Neural progenitor cell (in vitro differentiated cells): ENCODE results near the gene TRIM28. TPM values are rescaled to one million over a fixed set of nuclear protein-coding genes. Genes with fewer than 3 reads are reported as not detected.

Experiments used
- DNase-seq: peaks from one replicate; pipeline ENCODE4 v3.0.0-alpha.2; 2016; ENCODE audit warnings: low spot score
- H2AFZ ChIP-seq: fragments of 200-600 bp; sonication (generic); replicated peaks from 2 replicates; pipeline ENCODE4 v1.6.1; 2016; ENCODE audit warnings: antibody characterized with exemption
- H3F3A ChIP-seq: fragments of 200-600 bp; sonication (generic); 2 replicates; pipeline ENCODE4 v1.6.1; 2016; ENCODE audit warnings: antibody characterized with exemption, low read depth
- H3K27ac ChIP-seq: fragments of 200-600 bp; sonication (generic); 2 replicates; pipeline ENCODE4 v1.5.1; 2016; ENCODE audit warnings: mild to moderate bottlenecking
- H3K27me3 ChIP-seq: fragments of 200-600 bp; sonication (generic); 2 replicates; pipeline ENCODE4 v1.6.1; 2016; ENCODE audit warnings: mild to moderate bottlenecking, moderate library complexity
- H3K36me3 ChIP-seq: fragments of 200-600 bp; sonication (generic); 2 replicates; pipeline ENCODE4 v1.5.1; 2016
- H3K4me1 ChIP-seq: fragments of 200-600 bp; sonication (generic); 2 replicates; pipeline ENCODE4 v1.6.1; 2016; ENCODE audit warnings: mixed run types
- H3K4me2 ChIP-seq: fragments of 200-600 bp; sonication (generic); 2 replicates; pipeline ENCODE4 v1.6.1; 2016
- H3K4me3 ChIP-seq: fragments of 200-600 bp; sonication (generic); 2 replicates; pipeline ENCODE4 v1.5.1; 2016
- H3K79me2 ChIP-seq: fragments of 200-600 bp; sonication (generic); 2 replicates; pipeline ENCODE4 v1.6.1; 2016; ENCODE audit warnings: low read depth
- H3K9ac ChIP-seq: fragments of 200-600 bp; sonication (generic); 2 replicates; pipeline ENCODE4 v1.6.1; 2016
- H3K9me3 ChIP-seq: fragments of 200-600 bp; sonication (generic); 2 replicates; pipeline ENCODE4 v1.5.1; 2016; ENCODE audit warnings: low read depth
- H4K20me1 ChIP-seq: fragments of 200-600 bp; sonication (generic); 2 replicates; pipeline ENCODE4 v1.6.1; 2016; ENCODE audit warnings: low read depth
- H3K27ac Mint-ChIP-seq: 3 replicates; pipeline ENCODE4 v1.8.0; 2021; ENCODE audit warnings: mixed read lengths
- H3K27me3 Mint-ChIP-seq: 2 replicates; pipeline ENCODE4 v1.8.0; 2022; ENCODE audit warnings: low read depth, mild to moderate bottlenecking, inconsistent platforms, moderate library complexity, mixed read lengths; ENCODE audit not compliant: insufficient read depth
- H3K36me3 Mint-ChIP-seq: 3 replicates; pipeline ENCODE4 v1.8.0; 2021; ENCODE audit warnings: mixed read lengths
- H3K4me1 Mint-ChIP-seq: 3 replicates; pipeline ENCODE4 v1.8.0; 2021; ENCODE audit warnings: mixed read lengths
- H3K4me3 Mint-ChIP-seq: 3 replicates; pipeline ENCODE4 v1.8.0; 2021; ENCODE audit warnings: mild to moderate bottlenecking, moderate library complexity, mixed read lengths
- H3K9me3 Mint-ChIP-seq: 3 replicates; pipeline ENCODE4 v1.8.0; 2020; ENCODE audit warnings: mixed read lengths
- EZH2 ChIP-seq: fragments of 200-600 bp; sonication (generic); IDR thresholded peaks from 2 replicates; pipeline ENCODE4 v1.6.1; 2017; ENCODE audit warnings: antibody characterized with exemption, mild to moderate bottlenecking, moderate library complexity
- EZH2phosphoT487 ChIP-seq: fragments of 200-600 bp; sonication (generic); IDR thresholded peaks from 2 replicates; pipeline ENCODE4 v1.6.1; 2017; ENCODE audit warnings: antibody characterized with exemption
- total RNA-seq: library from RNA; depleted of rRNA; stranded (reverse); fragments of >200 nt; gene quantifications from 2 replicates; pipeline ENCODE4 v1.2.3, GENCODE V29; 2015; ENCODE audit warnings: low replicate concordance
- TF ChIP-seq, protein P1 (sequence below): fragments of 200-600 bp; sonication (generic); IDR thresholded peaks from 2 replicates; pipeline ENCODE4 v1.5.1; 2017; ENCODE audit warnings: antibody characterized with exemption, mild to moderate bottlenecking

Gene TRIM28
- total RNA-seq, 1 donor from 2014 or later: 390 TPM

DNA sequence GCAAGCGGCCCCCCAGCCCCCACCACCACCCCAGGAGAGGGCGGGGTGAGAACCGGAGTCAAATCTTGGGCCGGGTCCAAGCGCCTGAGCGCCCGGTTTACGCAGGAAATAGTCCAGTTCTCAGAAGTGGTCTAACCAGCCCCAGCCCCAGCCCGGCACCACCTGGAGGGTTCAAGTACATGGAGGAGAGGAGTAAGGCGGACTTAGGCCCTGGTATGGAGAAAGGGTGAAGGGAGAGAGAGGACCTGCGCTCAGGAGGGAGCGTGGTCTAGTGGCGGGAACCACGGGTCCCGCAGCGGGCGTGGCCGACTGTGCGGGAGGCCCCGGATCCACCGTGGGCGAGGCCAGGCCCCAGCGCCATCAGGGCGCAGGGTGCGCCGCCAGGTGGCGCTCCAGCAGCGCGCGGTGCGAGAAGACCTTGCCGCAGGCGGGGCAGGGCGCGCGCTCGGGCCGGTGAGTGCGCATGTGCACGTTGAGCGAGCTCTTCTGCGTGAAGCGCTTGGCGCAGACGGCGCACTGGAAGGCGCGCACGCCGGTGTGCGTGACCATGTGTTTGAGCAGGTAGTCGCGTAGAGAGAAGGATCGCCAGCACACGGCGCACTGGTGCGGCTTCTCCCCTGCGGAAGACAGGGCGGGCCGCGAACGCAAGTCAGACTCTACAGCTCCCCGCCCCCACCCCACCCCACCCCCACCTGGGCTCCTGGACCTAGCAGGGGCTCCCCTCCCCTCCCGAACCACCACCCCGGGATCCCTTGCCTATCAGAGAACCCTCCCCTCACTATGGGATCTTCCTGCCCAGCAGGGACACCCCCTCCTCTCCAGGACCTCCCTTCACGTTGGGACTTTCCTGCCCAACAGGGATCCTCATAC lies 29.9 kb upstream of the TRIM28 start:
- H3K27me3 ChIP-seq: no peaks in the 10 kb centered on the region

GRCh38 chr19:58514564-58515022 lies 29.3 kb upstream of the TRIM28 start:
- Histone ChIP-seq H3K9ac (no peak overlapping the region), H4K20me1 (peaks cover 8% of the 10 kb centered on the region), H3K27me3 (no peaks in the 10 kb centered on the region), H3K36me3 (no peaks in the 10 kb centered on the region), H3K4me1 (peaks cover 12% of the 10 kb centered on the region), H3K27ac (no peak overlapping the region), H3K4me2 (peak overlapping the region; percentile 78), H2AFZ (no peak overlapping the region), H3K9me3 (no peaks in the 10 kb centered on the region), H3K4me3 (peak overlapping the region; percentile 44), H3F3A (peaks cover 33% of the 10 kb centered on the region), H3K79me2 (peaks cover 44% of the 10 kb centered on the region)
- Mint-ChIP-seq H3K4me1 (peaks cover 23% of the 10 kb centered on the region), H3K4me3 (peak overlapping the region; percentile 60), H3K27ac (no peak overlapping the region), H3K9me3 (no peaks in the 10 kb centered on the region), H3K36me3 (peaks cover 13% of the 10 kb centered on the region), H3K27me3 (peaks cover 10% of the 10 kb centered on the region)
- no peak for DNase-seq
- TF ChIP-seq EZH2: no peak

More for the DNA sequence above, 29.9 kb upstream of the TRIM28 start:
- H3K4me2 ChIP-seq: peak overlapping the region; percentile 78
- H3K79me2 ChIP-seq: peaks cover 44% of the 10 kb centered on the region
- no peaks in the 10 kb centered on the region for H3K9me3 ChIP-seq
- Mint-ChIP-seq H3K27me3 (peaks cover 8% of the 10 kb centered on the region), H3K27ac (no peak overlapping the region), H3K36me3 (peaks cover 13% of the 10 kb centered on the region), H3K4me1 (peaks cover 21% of the 10 kb centered on the region), H3K4me3 (peak overlapping the region; percentile 76), H3K9me3 (no peaks in the 10 kb centered on the region)
- peaks cover 27% of the 10 kb centered on the region for H3F3A ChIP-seq
- peak overlapping the region; percentile 44 for H3K4me3 ChIP-seq
- DNase-seq: peak; percentile 96
- TF ChIP-seq, protein P1, sequence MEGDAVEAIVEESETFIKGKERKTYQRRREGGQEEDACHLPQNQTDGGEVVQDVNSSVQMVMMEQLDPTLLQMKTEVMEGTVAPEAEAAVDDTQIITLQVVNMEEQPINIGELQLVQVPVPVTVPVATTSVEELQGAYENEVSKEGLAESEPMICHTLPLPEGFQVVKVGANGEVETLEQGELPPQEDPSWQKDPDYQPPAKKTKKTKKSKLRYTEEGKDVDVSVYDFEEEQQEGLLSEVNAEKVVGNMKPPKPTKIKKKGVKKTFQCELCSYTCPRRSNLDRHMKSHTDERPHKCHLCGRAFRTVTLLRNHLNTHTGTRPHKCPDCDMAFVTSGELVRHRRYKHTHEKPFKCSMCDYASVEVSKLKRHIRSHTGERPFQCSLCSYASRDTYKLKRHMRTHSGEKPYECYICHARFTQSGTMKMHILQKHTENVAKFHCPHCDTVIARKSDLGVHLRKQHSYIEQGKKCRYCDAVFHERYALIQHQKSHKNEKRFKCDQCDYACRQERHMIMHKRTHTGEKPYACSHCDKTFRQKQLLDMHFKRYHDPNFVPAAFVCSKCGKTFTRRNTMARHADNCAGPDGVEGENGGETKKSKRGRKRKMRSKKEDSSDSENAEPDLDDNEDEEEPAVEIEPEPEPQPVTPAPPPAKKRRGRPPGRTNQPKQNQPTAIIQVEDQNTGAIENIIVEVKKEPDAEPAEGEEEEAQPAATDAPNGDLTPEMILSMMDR: peak; percentile 87
- TF ChIP-seq EZH2: no peak
- H3K27ac ChIP-seq: no peak overlapping the region
- H3K36me3 ChIP-seq: no peaks in the 10 kb centered on the region
- H3K9ac ChIP-seq: no peak overlapping the region
- H2AFZ ChIP-seq: no peak overlapping the region
- H4K20me1 ChIP-seq: peaks cover 8% of the 10 kb centered on the region
- peaks cover 12% of the 10 kb centered on the region for H3K4me1 ChIP-seq

DNA sequence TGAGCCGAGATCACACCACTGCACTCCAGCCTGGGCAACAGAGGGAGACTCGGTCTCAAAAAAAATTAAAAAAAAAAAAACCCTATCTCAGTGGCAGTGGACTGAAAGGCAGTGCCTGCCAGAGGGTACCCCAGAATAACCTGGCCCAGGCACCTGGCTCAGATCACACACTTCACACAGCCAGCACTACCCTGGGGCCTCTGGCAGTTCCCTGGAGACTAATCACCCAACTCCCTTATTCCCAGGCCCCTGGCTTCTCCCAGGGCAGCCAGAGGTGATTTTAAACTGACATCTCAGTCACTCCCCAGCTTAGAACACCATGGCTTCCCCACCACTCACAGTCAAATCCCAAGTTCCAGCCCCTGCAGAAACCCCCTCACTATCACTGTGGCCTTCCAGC lies 28.6 kb upstream of the TRIM28 start:
- Histone ChIP-seq H3K79me2 (peaks cover 45% of the 10 kb centered on the region), H3K4me3 (no peak overlapping the region), H2AFZ (no peak overlapping the region), H3K36me3 (no peaks in the 10 kb centered on the region), H3K9me3 (no peaks in the 10 kb centered on the region), H3K27me3 (no peaks in the 10 kb centered on the region), H3K9ac (no peak overlapping the region), H3K4me1 (peaks cover 13% of the 10 kb centered on the region), H3K4me2 (no peak overlapping the region), H3K27ac (peak overlapping the region; percentile 29), H3F3A (peaks cover 40% of the 10 kb centered on the region), H4K20me1 (peaks cover 8% of the 10 kb centered on the region)
- peak overlapping the region; percentile 39 for H3K27ac Mint-ChIP-seq
- peaks cover 13% of the 10 kb centered on the region for H3K36me3 Mint-ChIP-seq
- no peak for DNase-seq
- peaks cover 27% of the 10 kb centered on the region for H3K4me1 Mint-ChIP-seq
- H3K9me3 Mint-ChIP-seq: no peaks in the 10 kb centered on the region
- no peak for TF ChIP-seq EZH2
- TF ChIP-seq EZH2phosphoT487: no peak
- TF ChIP-seq, protein P1: no peak
- peaks cover 8% of the 10 kb centered on the region for H3K27me3 Mint-ChIP-seq
- H3K4me3 Mint-ChIP-seq: peak overlapping the region; percentile 52
